Neural cell (in vitro differentiated cells): ENCODE data around the gene LHFPL2. TPM values are rescaled to one million over a fixed set of nuclear protein-coding genes. Genes with fewer than 3 reads are reported as not detected.

Experiments
- H2AFZ ChIP-seq: fragments of 200-600, 300-800 bp; sonication (generic), shearing (Covaris generic); 2 replicates; pipeline ENCODE4 v1.6.0; 2014; ENCODE audit warnings: low read depth, mild to moderate bottlenecking, antibody characterized with exemption, low read length, moderate library complexity
- H3F3A ChIP-seq: fragments of 200-600 bp; shearing (Covaris generic); 2 replicates; pipeline ENCODE4 v1.6.1; 2016; ENCODE audit warnings: mild to moderate bottlenecking, moderate library complexity, mixed read lengths, antibody characterized with exemption, low read length; ENCODE audit not compliant: insufficient read depth, poor library complexity, severe bottlenecking
- H3K27ac ChIP-seq: fragments of 200-600, 300-800 bp; sonication (generic), shearing (Covaris generic); 2 replicates; pipeline ENCODE4 v1.5.1; 2014; ENCODE audit warnings: mild to moderate bottlenecking, low read length, moderate library complexity
- H3K27me3 ChIP-seq: fragments of 300-800, 200-600 bp; sonication (generic), shearing (Covaris generic); 2 replicates; pipeline ENCODE4 v1.6.0; 2014; ENCODE audit warnings: mild to moderate bottlenecking, low read depth, low read length, moderate library complexity; ENCODE audit not compliant: insufficient read depth
- H3K36me3 ChIP-seq: fragments of 300-800, 200-600 bp; sonication (generic), shearing (Covaris generic); 2 replicates; pipeline ENCODE4 v1.5.1; 2014; ENCODE audit warnings: mild to moderate bottlenecking, antibody characterized with exemption, low read length, moderate library complexity; ENCODE audit not compliant: insufficient read depth
- H3K4me2 ChIP-seq: fragments of 300-800, 200-600 bp; sonication (generic), shearing (Covaris generic); 2 replicates; pipeline ENCODE4 v1.6.0; 2014; ENCODE audit warnings: mild to moderate bottlenecking, low read length
- H3K4me3 ChIP-seq: fragments of 300-800, 200-600 bp; sonication (generic), shearing (Covaris generic); 2 replicates; pipeline ENCODE4 v1.5.1; 2014; ENCODE audit warnings: mild to moderate bottlenecking, low read length, moderate library complexity
- H3K79me2 ChIP-seq: fragments of 200-600 bp; shearing (Covaris generic); replicated peaks from 2 replicates; pipeline ENCODE4 v1.6.0; 2014; ENCODE audit warnings: mild to moderate bottlenecking, low read length, moderate library complexity; ENCODE audit not compliant: insufficient read depth
- H3K9ac ChIP-seq: fragments of 300-800, 200-600 bp; sonication (generic), shearing (Covaris generic); 2 replicates; pipeline ENCODE4 v1.6.1; 2016; ENCODE audit warnings: mild to moderate bottlenecking, low read length, mixed read lengths
- H3K9me2 ChIP-seq: fragments of 200-600 bp; shearing (Covaris generic); 2 replicates; pipeline ENCODE4 v1.6.1; 2016; ENCODE audit warnings: mild to moderate bottlenecking, low read length, mixed read lengths; ENCODE audit not compliant: insufficient read depth
- H3K9me3 ChIP-seq: fragments of 200-600, 300-800 bp; sonication (generic), shearing (Covaris generic); 2 replicates; pipeline ENCODE4 v1.6.1; 2016; ENCODE audit warnings: mild to moderate bottlenecking, mixed run types, low read length, moderate library complexity, mixed read lengths
- H4K20me1 ChIP-seq: fragments of 200-600 bp; shearing (Covaris generic); 2 replicates; pipeline ENCODE4 v1.6.1; 2016; ENCODE audit warnings: mild to moderate bottlenecking, mixed run types; ENCODE audit not compliant: insufficient read depth
- EP300 ChIP-seq: fragments of 450-650 bp; conservative IDR thresholded peaks from 2 replicates; pipeline ENCODE4 v1.6.1; 2014; ENCODE audit warnings: antibody characterized with exemption, mild to moderate bottlenecking, moderate library complexity; ENCODE audit not compliant: poor library complexity, severe bottlenecking
- EZH2 ChIP-seq: fragments of 200-600, 300-800 bp; shearing (Covaris generic), sonication (generic); IDR thresholded peaks from 2 replicates; pipeline ENCODE4 v1.6.1; 2014; ENCODE audit warnings: antibody characterized with exemption, low read length, borderline replicate concordance, mild to moderate bottlenecking; ENCODE audit not compliant: insufficient read depth, poor library complexity, severe bottlenecking
- MXI1 ChIP-seq: fragments of 450-650 bp; conservative IDR thresholded peaks from 2 replicates; pipeline ENCODE4 v1.6.1; 2014; ENCODE audit warnings: antibody characterized with exemption, mild to moderate bottlenecking; ENCODE audit not compliant: poor library complexity, severe bottlenecking
- POLR2AphosphoS5 ChIP-seq: IDR thresholded peaks from 2 replicates; pipeline ENCODE4 v1.6.1; 2012
- RAD21 ChIP-seq: fragments of 450-650 bp; conservative IDR thresholded peaks from 2 replicates; pipeline ENCODE4 v1.6.1; 2014; ENCODE audit warnings: antibody characterized with exemption, mild to moderate bottlenecking, moderate library complexity
- SMC3 ChIP-seq: fragments of 450-650 bp; conservative IDR thresholded peaks from 2 replicates; pipeline ENCODE4 v1.6.1; 2014; ENCODE audit warnings: antibody characterized with exemption, mild to moderate bottlenecking, moderate library complexity; ENCODE audit not compliant: poor library complexity
- TAF1 ChIP-seq: IDR thresholded peaks from 2 replicates; pipeline ENCODE4 v1.6.1; 2012; ENCODE audit warnings: low read depth
- polyA plus RNA-seq: library from polyadenylated mRNA; depleted of rRNA; stranded (reverse); fragments of >200 nt; gene quantifications from 2 replicates; pipeline ENCODE4 v1.2.3, GENCODE V29; 2014
- TF ChIP-seq, protein P1 (sequence below): IDR thresholded peaks from 2 replicates; pipeline ENCODE4 v1.6.1; 2012; ENCODE audit warnings: borderline replicate concordance
- TF ChIP-seq, protein P2 (sequence below): fragments of 450-650 bp; IDR thresholded peaks from 2 replicates; pipeline ENCODE4 v1.5.1; 2014; ENCODE audit warnings: antibody characterized with exemption, mild to moderate bottlenecking, moderate library complexity; ENCODE audit not compliant: poor library complexity, severe bottlenecking

The LHFPL2 gene
- polyA plus RNA-seq, 1 donor from 2014 or later = 1.6 TPM

GRCh38 chr5:78497573-78498533 lies 150.7 kb downstream of the LHFPL2 start:
- Histone ChIP-seq H2AFZ (no peak overlapping the region), H3K9ac (no peak overlapping the region), H3K27ac (no peak overlapping the region), H4K20me1 (no peaks in the 10 kb centered on the region), H3F3A (no peaks in the 10 kb centered on the region), H3K4me3 (no peak overlapping the region), H3K9me3 (no peaks in the 10 kb centered on the region), H3K27me3 (no peaks in the 10 kb centered on the region), H3K9me2 (no peaks in the 10 kb centered on the region), H3K79me2 (no peaks in the 10 kb centered on the region), H3K36me3 (no peaks in the 10 kb centered on the region), H3K4me2 (no peak overlapping the region)
- no peak for TF ChIP-seq TAF1
- no peak for TF ChIP-seq MXI1
- TF ChIP-seq, protein P1, sequence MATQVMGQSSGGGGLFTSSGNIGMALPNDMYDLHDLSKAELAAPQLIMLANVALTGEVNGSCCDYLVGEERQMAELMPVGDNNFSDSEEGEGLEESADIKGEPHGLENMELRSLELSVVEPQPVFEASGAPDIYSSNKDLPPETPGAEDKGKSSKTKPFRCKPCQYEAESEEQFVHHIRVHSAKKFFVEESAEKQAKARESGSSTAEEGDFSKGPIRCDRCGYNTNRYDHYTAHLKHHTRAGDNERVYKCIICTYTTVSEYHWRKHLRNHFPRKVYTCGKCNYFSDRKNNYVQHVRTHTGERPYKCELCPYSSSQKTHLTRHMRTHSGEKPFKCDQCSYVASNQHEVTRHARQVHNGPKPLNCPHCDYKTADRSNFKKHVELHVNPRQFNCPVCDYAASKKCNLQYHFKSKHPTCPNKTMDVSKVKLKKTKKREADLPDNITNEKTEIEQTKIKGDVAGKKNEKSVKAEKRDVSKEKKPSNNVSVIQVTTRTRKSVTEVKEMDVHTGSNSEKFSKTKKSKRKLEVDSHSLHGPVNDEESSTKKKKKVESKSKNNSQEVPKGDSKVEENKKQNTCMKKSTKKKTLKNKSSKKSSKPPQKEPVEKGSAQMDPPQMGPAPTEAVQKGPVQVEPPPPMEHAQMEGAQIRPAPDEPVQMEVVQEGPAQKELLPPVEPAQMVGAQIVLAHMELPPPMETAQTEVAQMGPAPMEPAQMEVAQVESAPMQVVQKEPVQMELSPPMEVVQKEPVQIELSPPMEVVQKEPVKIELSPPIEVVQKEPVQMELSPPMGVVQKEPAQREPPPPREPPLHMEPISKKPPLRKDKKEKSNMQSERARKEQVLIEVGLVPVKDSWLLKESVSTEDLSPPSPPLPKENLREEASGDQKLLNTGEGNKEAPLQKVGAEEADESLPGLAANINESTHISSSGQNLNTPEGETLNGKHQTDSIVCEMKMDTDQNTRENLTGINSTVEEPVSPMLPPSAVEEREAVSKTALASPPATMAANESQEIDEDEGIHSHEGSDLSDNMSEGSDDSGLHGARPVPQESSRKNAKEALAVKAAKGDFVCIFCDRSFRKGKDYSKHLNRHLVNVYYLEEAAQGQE = no peak
- no peak for TF ChIP-seq EZH2
- no peak for TF ChIP-seq SMC3
- no peak for TF ChIP-seq POLR2AphosphoS5
- TF ChIP-seq EP300 = no peak
- TF ChIP-seq, protein P2, sequence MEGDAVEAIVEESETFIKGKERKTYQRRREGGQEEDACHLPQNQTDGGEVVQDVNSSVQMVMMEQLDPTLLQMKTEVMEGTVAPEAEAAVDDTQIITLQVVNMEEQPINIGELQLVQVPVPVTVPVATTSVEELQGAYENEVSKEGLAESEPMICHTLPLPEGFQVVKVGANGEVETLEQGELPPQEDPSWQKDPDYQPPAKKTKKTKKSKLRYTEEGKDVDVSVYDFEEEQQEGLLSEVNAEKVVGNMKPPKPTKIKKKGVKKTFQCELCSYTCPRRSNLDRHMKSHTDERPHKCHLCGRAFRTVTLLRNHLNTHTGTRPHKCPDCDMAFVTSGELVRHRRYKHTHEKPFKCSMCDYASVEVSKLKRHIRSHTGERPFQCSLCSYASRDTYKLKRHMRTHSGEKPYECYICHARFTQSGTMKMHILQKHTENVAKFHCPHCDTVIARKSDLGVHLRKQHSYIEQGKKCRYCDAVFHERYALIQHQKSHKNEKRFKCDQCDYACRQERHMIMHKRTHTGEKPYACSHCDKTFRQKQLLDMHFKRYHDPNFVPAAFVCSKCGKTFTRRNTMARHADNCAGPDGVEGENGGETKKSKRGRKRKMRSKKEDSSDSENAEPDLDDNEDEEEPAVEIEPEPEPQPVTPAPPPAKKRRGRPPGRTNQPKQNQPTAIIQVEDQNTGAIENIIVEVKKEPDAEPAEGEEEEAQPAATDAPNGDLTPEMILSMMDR = no peak
- no peak for TF ChIP-seq RAD21

DNA sequence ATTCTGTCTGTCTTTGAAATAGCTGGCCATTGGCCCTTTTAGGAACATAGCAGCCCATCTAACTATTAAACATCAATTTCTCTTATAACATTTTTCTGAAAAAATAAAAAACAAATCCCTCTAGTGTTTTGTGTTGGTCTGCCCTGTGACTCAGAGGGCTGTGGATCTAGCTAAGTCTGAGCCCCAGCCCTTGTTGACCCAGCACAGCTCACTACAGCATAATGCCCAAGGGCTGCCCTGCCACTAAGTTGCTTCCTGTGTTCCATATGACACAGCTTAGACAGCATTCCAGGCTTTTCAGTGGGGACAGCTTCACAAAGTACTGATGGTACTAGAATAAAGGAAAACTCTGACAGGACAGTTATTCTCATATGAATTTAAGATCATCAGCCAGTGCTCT lies 152.2 kb downstream of the LHFPL2 start:
- Histone ChIP-seq H3K27ac (no peak overlapping the region), H3K9ac (no peak overlapping the region), H3K79me2 (no peaks in the 10 kb centered on the region), H3K9me3 (no peaks in the 10 kb centered on the region), H3K4me2 (no peak overlapping the region), H3K27me3 (no peaks in the 10 kb centered on the region), H3K36me3 (no peaks in the 10 kb centered on the region), H3K9me2 (no peaks in the 10 kb centered on the region), H3K4me3 (no peak overlapping the region), H3F3A (no peaks in the 10 kb centered on the region), H4K20me1 (no peaks in the 10 kb centered on the region), H2AFZ (no peak overlapping the region)
- TF ChIP-seq MXI1 (no peak), EZH2 (no peak), EP300 (no peak)
